Heart right ventricle (tissue), 16 donors: ENCODE data around the gene PPP2R2B. TPM values are rescaled to one million over a fixed set of nuclear protein-coding genes. Genes with fewer than 3 reads are reported as not detected.

Source experiments
- ATAC-seq, 8 donors: fragments of 200-7000 bp; cut with Tn5 transposase; one replicate each; pipeline ENCODE4 v1.9.1; 2020; ENCODE audit warnings: mild to moderate bottlenecking in 8 of 8, moderate library complexity in 8 of 8, moderate number of reproducible peaks in 1 of 8
- DNase-seq, 2 donors: peaks; one replicate each; pipeline ENCODE4 v3.0.0-alpha.2; 2020
- H3K27ac ChIP-seq, 10 donors: fragments of 200-600 bp; sonication (generic) in 2 of 10; one replicate each; pipeline versions ENCODE4 v1.5.0 to v1.8.0; 2020 to 2022; ENCODE audit warnings: mild to moderate bottlenecking in 3 of 10
- H3K27me3 ChIP-seq, 7 donors: fragments of 200-600 bp; one replicate each; pipeline ENCODE4 v1.8.0; 2021 to 2022; ENCODE audit warnings: mild to moderate bottlenecking in 2 of 7
- H3K36me3 ChIP-seq, 9 donors: fragments of 200-600 bp; sonication (generic) in 1 of 9; one replicate each; pipeline versions ENCODE4 v1.5.0 to v1.8.0; 2020 to 2022; ENCODE audit warnings: mild to moderate bottlenecking in 2 of 9
- H3K4me1 ChIP-seq, 9 donors: fragments of 200-600 bp; sonication (generic) in 1 of 9; one replicate each; pipeline versions ENCODE4 v1.5.0 to v1.8.0; 2020 to 2022; ENCODE audit warnings: mild to moderate bottlenecking in 4 of 9
- H3K4me3 ChIP-seq, 10 donors: fragments of 200-600 bp; sonication (generic) in 2 of 10; one replicate each; pipeline versions ENCODE4 v1.5.0 to v1.8.0; 2020 to 2022; ENCODE audit warnings: mild to moderate bottlenecking in 7 of 10, moderate library complexity in 2 of 10
- H3K9me3 ChIP-seq, 11 donors: fragments of 200-600 bp in 10 of 11; sonication (generic) in 2 of 11; one replicate each; pipeline versions ENCODE4 v1.5.0 to v1.8.0; 2013 to 2022; ENCODE audit warnings: mild to moderate bottlenecking in 2 of 11, control low read depth in 1 of 11, moderate library complexity in 1 of 11
- WGBS, 2 donors: extraction: QIAGEN DNeasy Blood & Tissue Kit; methylation state at CpG; one replicate each; pipeline ENCODE4 v1.1.7; 2013; ENCODE audit warnings: inconsistent platforms in 1 of 2; 5-methylcytosine and 5-hydroxymethylcytosine counted together
- intact Hi-C, 10 donors: fragments of 100-400 bp; cut with DNase I; formaldehyde crosslinking; loops; one replicate each; pipeline versions ENCODE4 v1.11.1 to v1.14.2; 2022
- polyA plus RNA-seq, 2 donors: library from polyadenylated mRNA; stranded (reverse); fragments of 200-250 nt; gene quantifications; one replicate each; pipeline ENCODE4 v1.2.3, GENCODE V29; 2013
- total RNA-seq, 10 donors: library from RNA; stranded (reverse); fragmentation: NEBNext Ultra II Directional in 3 of 10; extraction: Animal tissue kit (Norgen Biotek cat#: 25700) in 3 of 10; gene quantifications; one replicate each; pipeline versions ENCODE4 v1.2.1 to v1.2.4, GENCODE V29; 2021 to 2023
- TF ChIP-seq, protein P1 (sequence below), 9 donors: fragments of 200-600 bp; sonication (generic) in 2 of 9; IDR thresholded peaks; one replicate each; pipeline versions ENCODE4 v1.5.0 to v1.8.0; 2021 to 2022; ENCODE audit warnings: antibody characterized with exemption in 9 of 9, mild to moderate bottlenecking in 5 of 9, moderate library complexity in 1 of 9
- donor health status: Arrhythmogenic right ventricular cardiomyopathy.
- donor health status: ischemic (EF 13 %, LVEDD 7.1; RV severe dilation, severe dysfunction).
- donor health status: healthy with polysubstance abuse.
- donor health status: DM: no; HTN: yes; CAD: no.
- donor health status: DM: no; HTN: no; CAD: no.
- donor health status: ischemic (EF 25% LVEDD 6.9; RV normal size, moderate dysfunction).
- donor health status: ischemic (EF 25% LVEDD 5.7; RV mildly dilated, moderate dysfunction).
- donor health status: healthy.
- donor health status: DM: yes; HTN: yes; CAD: no.
- donor health status: Ischemic cardiomyopathy.
- donor health status: ischemic (EF 35%, LVEDD 5.7; RV mildly dilated, moderate dysfunction).
- donor health status: nonischemic (EF 11% LVEDD 7.7; RV severe dilation, severe dysfunction).
- donor health status: DM: yes; HTN: yes; CAD: no.
- donor health status: PGD.
- donor health status: ischemic (EF 29% LVEDD 5.4; RV normal size, mild dysfunction).
- donor health status: nonischemic (EF 23%, LVEDD 6.1; RV moderate dilation, normal function).

PPP2R2B gene
- total and polyA plus RNA-seq, 12 donors: 0.05 to 1.8 (median 0.57) TPM; not detected in 2

DNA sequence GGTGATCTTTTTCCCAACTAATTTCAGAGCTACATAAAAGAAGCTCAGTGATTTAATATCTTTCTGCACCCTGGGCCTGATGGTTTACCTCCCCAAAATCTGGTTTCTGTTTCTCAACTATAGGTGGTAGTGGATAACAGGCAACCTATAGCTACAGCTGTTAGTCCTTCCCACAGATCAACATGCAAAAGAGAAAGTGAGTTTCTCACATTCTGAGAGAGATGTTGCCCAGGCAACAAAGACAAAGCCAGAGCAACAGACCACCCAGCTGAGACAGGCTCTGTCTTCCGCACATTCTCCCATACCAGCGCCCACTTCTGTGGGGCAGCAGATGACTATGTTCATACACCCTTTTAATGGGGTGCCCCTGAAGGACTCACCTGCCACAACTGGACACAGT, 40.7 kb upstream of the PPP2R2B start:
- Histone ChIP-seq H3K9me3 (no peaks in the 10 kb centered on the region), H3K36me3 (no peaks in the 10 kb centered on the region), H3K4me1 (no peaks in the 10 kb centered on the region), H3K27me3 (peaks cover 0 to 26% (median 0%) of the 10 kb centered on the region in 7 donors), H3K4me3 (no peak overlapping the region), H3K27ac (no peak overlapping the region)
- intact Hi-C loops: no loop called here
- no peak for ATAC-seq
- TF ChIP-seq, protein P1, sequence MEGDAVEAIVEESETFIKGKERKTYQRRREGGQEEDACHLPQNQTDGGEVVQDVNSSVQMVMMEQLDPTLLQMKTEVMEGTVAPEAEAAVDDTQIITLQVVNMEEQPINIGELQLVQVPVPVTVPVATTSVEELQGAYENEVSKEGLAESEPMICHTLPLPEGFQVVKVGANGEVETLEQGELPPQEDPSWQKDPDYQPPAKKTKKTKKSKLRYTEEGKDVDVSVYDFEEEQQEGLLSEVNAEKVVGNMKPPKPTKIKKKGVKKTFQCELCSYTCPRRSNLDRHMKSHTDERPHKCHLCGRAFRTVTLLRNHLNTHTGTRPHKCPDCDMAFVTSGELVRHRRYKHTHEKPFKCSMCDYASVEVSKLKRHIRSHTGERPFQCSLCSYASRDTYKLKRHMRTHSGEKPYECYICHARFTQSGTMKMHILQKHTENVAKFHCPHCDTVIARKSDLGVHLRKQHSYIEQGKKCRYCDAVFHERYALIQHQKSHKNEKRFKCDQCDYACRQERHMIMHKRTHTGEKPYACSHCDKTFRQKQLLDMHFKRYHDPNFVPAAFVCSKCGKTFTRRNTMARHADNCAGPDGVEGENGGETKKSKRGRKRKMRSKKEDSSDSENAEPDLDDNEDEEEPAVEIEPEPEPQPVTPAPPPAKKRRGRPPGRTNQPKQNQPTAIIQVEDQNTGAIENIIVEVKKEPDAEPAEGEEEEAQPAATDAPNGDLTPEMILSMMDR (IDR thresholded peaks at IDR 0.05): no peak
- WGBS, 2 donors: 56 to 72% methylated on average over 2 of the region's 2 CpGs
- DNase-seq: no peak

DNA sequence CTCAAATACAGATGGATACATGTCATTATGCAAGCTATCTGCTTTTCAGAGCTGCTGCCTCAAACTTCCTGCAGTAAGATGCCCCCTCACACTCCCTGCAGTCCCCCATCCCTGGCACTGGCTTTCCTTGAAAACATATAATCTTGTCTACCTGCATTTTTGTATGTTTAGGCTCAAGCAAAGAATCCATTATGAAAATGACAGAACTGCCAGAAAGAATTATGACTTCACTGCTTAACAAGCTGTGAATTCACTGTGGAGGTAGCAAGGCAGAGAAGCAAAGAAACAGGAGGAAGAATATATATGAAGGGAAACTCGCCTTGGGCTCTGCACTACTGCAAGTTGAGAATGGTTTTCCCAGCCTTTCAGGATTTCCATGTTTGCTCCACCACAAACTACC, 39.4 kb upstream of the PPP2R2B start:
- no peaks in the 10 kb centered on the region for H3K4me1 ChIP-seq
- intact Hi-C loops: no loop called here
- H3K27ac ChIP-seq: no peak overlapping the region
- TF ChIP-seq, protein P1 (IDR thresholded peaks at IDR 0.05): no peak
- DNase-seq (no peak), ATAC-seq (no peak)
- no peak overlapping the region for H3K4me3 ChIP-seq
- no peaks in the 10 kb centered on the region for H3K36me3 ChIP-seq
- H3K27me3 ChIP-seq: peaks cover 0 to 21% (median 0%) of the 10 kb centered on the region in 7 donors
- 59 to 70% methylated on average over 1 of the region's 1 CpG for WGBS, 2 donors
- no peaks in the 10 kb centered on the region for H3K9me3 ChIP-seq

DNA sequence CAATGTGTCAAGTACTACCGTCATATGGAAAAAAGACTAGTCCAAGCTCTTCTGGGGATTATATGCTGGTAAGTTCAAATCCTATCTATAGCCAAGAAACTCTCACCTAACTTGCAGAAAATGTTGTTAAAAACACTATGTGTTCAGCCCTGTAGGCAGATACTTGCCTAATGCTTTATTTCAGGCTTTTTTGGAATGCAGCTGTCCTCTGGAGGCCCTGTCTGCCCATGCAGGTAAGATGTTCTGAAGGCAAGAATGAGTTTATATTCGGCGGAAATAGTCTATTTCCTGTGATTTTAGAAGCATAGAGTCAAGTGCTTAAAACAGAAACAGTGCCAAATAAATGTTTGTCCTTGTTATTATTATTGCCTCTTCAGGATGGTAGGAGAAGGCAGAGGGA, 34.3 kb upstream of the PPP2R2B start:
- no peak overlapping the region for H3K4me3 ChIP-seq
- H3K9me3 ChIP-seq: no peaks in the 10 kb centered on the region
- TF ChIP-seq, protein P1 (IDR thresholded peaks at IDR 0.05): no peak
- intact Hi-C loops: no loop called here
- DNase-seq: no peak
- ATAC-seq: no peak
- WGBS, 2 donors: 90 to 94% methylated on average over 3 of the region's 3 CpGs
- H3K4me1 ChIP-seq: no peaks in the 10 kb centered on the region
- no peak overlapping the region for H3K27ac ChIP-seq
- H3K27me3 ChIP-seq: peaks cover 0 to 11% (median 0%) of the 10 kb centered on the region in 7 donors
- no peaks in the 10 kb centered on the region for H3K36me3 ChIP-seq

DNA sequence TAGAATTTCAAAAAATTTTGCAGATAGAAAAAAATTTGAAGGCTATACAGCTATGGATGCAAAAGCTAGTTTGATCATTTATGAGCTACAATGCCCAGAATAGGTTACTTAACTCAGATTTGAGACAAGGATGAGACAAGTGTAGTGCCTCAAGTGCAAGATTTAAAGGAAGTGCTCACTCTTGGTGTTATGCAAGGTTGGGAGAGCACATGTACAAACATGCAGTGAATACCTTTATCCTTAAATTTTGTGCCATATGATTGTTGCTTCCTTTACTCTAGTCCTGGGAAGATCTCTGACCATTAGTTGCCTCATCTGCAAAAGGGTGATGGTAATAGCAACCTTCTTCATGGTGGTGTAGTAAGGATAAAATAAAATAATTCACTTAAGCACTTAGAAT, 31.7 kb upstream of the PPP2R2B start:
- Histone ChIP-seq H3K27ac (no peak overlapping the region), H3K4me1 (no peaks in the 10 kb centered on the region), H3K36me3 (no peaks in the 10 kb centered on the region), H3K27me3 (peaks cover 0 to 5% (median 0%) of the 10 kb centered on the region in 7 donors), H3K4me3 (no peak overlapping the region), H3K9me3 (no peaks in the 10 kb centered on the region)
- DNase-seq (no peak), ATAC-seq (no peak)
- intact Hi-C loops: no loop called here
- TF ChIP-seq, protein P1 (IDR thresholded peaks at IDR 0.05): no peak
